HCT116 (cell line): Measurements from ENCODE around the gene MRLN. TPM values are rescaled to one million over a fixed set of nuclear protein-coding genes. Genes with fewer than 3 reads are reported as not detected.

Source experiments
- ATAC-seq: fragments of 200-7000 bp; cut with Tn5 transposase; 2 replicates; pipeline ENCODE4 v1.9.1; 2020; ENCODE audit warnings: mild to moderate bottlenecking, moderate library complexity
- BruUV-seq: library from RNA; stranded (reverse); fragments of 400-500 nt; replicated peaks from 2 replicates; lab custom pipeline; 2021; lab: Mats Ljungman, UMichigan
- CTCF ChIA-PET: fragments of 300-600 bp; sonication (Branson Sonifier 250); formaldehyde crosslinking; loops from one replicate; lab custom pipeline; 2021; ENCODE audit warnings: antibody characterized with exemption; lab: Charles Lee
- POLR2A ChIA-PET: fragments of 300-600, 350-600 bp; sonication (Branson Sonifier 250); formaldehyde crosslinking; loops from one replicate; lab custom pipeline; 2021; ENCODE audit warnings: antibody characterized with exemption; lab: Charles Lee
- RAD21 ChIA-PET, 2 experiments: fragments of 300-600 bp; sonication (Branson Sonifier 250); formaldehyde crosslinking; loops; one replicate each; lab custom pipeline; 2023; ENCODE audit warnings: low total read pairs in 2 of 2; ENCODE audit not compliant: uncharacterized antibody in 2 of 2, unreplicated experiment in 2 of 2, low non-redundant PET in 1 of 2; lab: Charles Lee
- DNase-seq: peaks from one replicate; pipeline ENCODE4 v3.0.0-alpha.2; 2010; ENCODE audit warnings: low read depth, low spot score
- H2AFZ ChIP-seq: fragments of 200-600 bp; shearing (Covaris generic), sonication (generic); 2 replicates; pipeline ENCODE4 v1.6.1; 2017; ENCODE audit warnings: low read depth, mixed run types, mixed read lengths, antibody characterized with exemption, low read length; ENCODE audit not compliant: poor library complexity, severe bottlenecking
- H3K27ac ChIP-seq: 2 replicates; pipeline ENCODE4 v1.5.1; 2012; ENCODE audit warnings: low read depth, low read length
- H3K27me3 ChIP-seq: fragments of 200-600 bp; sonication (generic); 2 replicates; pipeline ENCODE4 v1.6.1; 2016; ENCODE audit warnings: mixed run types, low read length, mixed read lengths; ENCODE audit not compliant: insufficient read depth
- H3K36me3 ChIP-seq, 2 experiments: fragments of 200-500 bp in 1 of 2; fragments of 200-600 bp in 1 of 2; sonication (Bioruptor generic) in 1 of 2; sonication (generic) in 1 of 2; 2 replicates each; pipeline versions ENCODE4 v1.5.1 to v1.6.1; 2014 to 2016; ENCODE audit warnings: low read length in 2 of 2, inconsistent platforms in 1 of 2, mixed read lengths in 1 of 2, mixed run types in 1 of 2; ENCODE audit not compliant: insufficient read depth in 2 of 2, control insufficient read depth in 1 of 2
- H3K4me1 ChIP-seq, 2 experiments: fragments of 200-600 bp in 1 of 2; sonication (generic) in 1 of 2; 2 replicates each; pipeline versions ENCODE4 v1.5.1 to v1.6.1; 2012 to 2017; ENCODE audit warnings: low read length in 2 of 2, inconsistent platforms in 1 of 2, mild to moderate bottlenecking in 1 of 2, mixed read lengths in 1 of 2, mixed run types in 1 of 2, moderate library complexity in 1 of 2; ENCODE audit not compliant: insufficient read depth in 2 of 2, control insufficient read depth in 1 of 2
- H3K4me2 ChIP-seq: fragments of 200-600 bp; sonication (generic); 2 replicates; pipeline ENCODE4 v1.6.1; 2017; ENCODE audit warnings: mixed run types, low read length, mixed read lengths
- H3K4me3 ChIP-seq, 2 experiments: fragments of 200-600 bp in 1 of 2; sonication (generic) in 1 of 2; replicated peaks in 1 of 2; 2 replicates each; pipeline ENCODE4 v1.5.1; 2011 to 2016; ENCODE audit warnings: low read length in 2 of 2, control low read depth in 1 of 2, low read depth in 1 of 2, mild to moderate bottlenecking in 1 of 2, mixed read lengths in 1 of 2, mixed run types in 1 of 2
- H3K79me2 ChIP-seq: fragments of 200-600 bp; sonication (generic); 2 replicates; pipeline ENCODE4 v1.6.1; 2017; ENCODE audit warnings: mild to moderate bottlenecking, mixed run types, low read length, moderate library complexity, mixed read lengths; ENCODE audit not compliant: insufficient read depth
- H3K9ac ChIP-seq: fragments of 200-600 bp; sonication (generic); 2 replicates; pipeline ENCODE4 v1.6.1; 2016; ENCODE audit warnings: low read length, mixed read lengths
- H3K9me2 ChIP-seq: fragments of 200-600 bp; sonication (generic), shearing (Covaris generic); 2 replicates; pipeline ENCODE4 v1.6.1; 2017; ENCODE audit warnings: mixed run types, mild to moderate bottlenecking, moderate library complexity; ENCODE audit not compliant: insufficient read depth
- H3K9me3 ChIP-seq, 2 experiments: fragments of 200-500 bp in 1 of 2; fragments of 200-600 bp in 1 of 2; sonication (Bioruptor generic) in 1 of 2; sonication (generic) in 1 of 2; 2 replicates each; pipeline ENCODE4 v1.6.1; 2014 to 2017; ENCODE audit warnings: low read length in 2 of 2, mixed read lengths in 2 of 2, inconsistent platforms in 1 of 2, low read depth in 1 of 2, mild to moderate bottlenecking in 1 of 2, mixed run types in 1 of 2, moderate library complexity in 1 of 2; ENCODE audit not compliant: control insufficient read depth in 1 of 2, insufficient read depth in 1 of 2
- H4K20me1 ChIP-seq: fragments of 200-600 bp; sonication (generic), shearing (Covaris generic); 2 replicates; pipeline ENCODE4 v1.6.1; 2017; ENCODE audit warnings: mixed run types, mild to moderate bottlenecking, moderate library complexity; ENCODE audit not compliant: insufficient read depth
- CEBPB ChIP-seq: IDR thresholded peaks from 2 replicates; pipeline ENCODE4 v1.6.1; 2012; ENCODE audit warnings: low read depth
- EGR1 ChIP-seq: IDR thresholded peaks from 2 replicates; pipeline ENCODE4 v1.6.1; 2012; ENCODE audit warnings: low read depth
- ELF1 ChIP-seq: IDR thresholded peaks from 2 replicates; pipeline ENCODE4 v1.6.1; 2012; ENCODE audit warnings: low read depth, borderline replicate concordance
- EZH2 ChIP-seq: fragments of 200-600 bp; sonication (generic); IDR thresholded peaks from 2 replicates; pipeline ENCODE4 v1.6.1; 2017; ENCODE audit warnings: antibody characterized with exemption, mixed run types
- JUND ChIP-seq: IDR thresholded peaks from 2 replicates; pipeline ENCODE4 v1.6.1; 2012
- POLR2A ChIP-seq: IDR thresholded peaks from 2 replicates; pipeline ENCODE4 v1.7.0; 2011; ENCODE audit warnings: borderline replicate concordance; ENCODE audit not compliant: insufficient read depth, insufficient read length; ENCODE audit errors: extremely low read depth
- REST ChIP-seq: IDR thresholded peaks from 2 replicates; pipeline ENCODE4 v1.6.1; 2012; ENCODE audit warnings: low read depth
- SP1 ChIP-seq: IDR thresholded peaks from 2 replicates; pipeline ENCODE4 v1.6.1; 2012; ENCODE audit warnings: low read depth
- SRF ChIP-seq: IDR thresholded peaks from 2 replicates; pipeline ENCODE4 v1.6.1; 2012; ENCODE audit warnings: low read depth
- YY1 ChIP-seq: IDR thresholded peaks from 2 replicates; pipeline ENCODE4 v1.6.1; 2011; ENCODE audit warnings: low read length, low read depth, moderate library complexity, mild to moderate bottlenecking; ENCODE audit not compliant: insufficient replicate concordance; ENCODE audit errors: extremely low read depth
- ZBTB33 ChIP-seq: IDR thresholded peaks from 2 replicates; pipeline ENCODE4 v1.6.1; 2011; ENCODE audit warnings: mild to moderate bottlenecking, low read length, moderate library complexity; ENCODE audit not compliant: insufficient replicate concordance; ENCODE audit errors: extremely low read depth
- ZFX ChIP-seq: fragments of 450-650 bp; IDR thresholded peaks from 2 replicates; pipeline ENCODE4 v1.6.1; 2017
- ZNF274 ChIP-seq: fragments of 200-500 bp; sonication (Bioruptor generic); IDR thresholded peaks from 2 replicates; pipeline ENCODE4 v1.6.1; 2014; ENCODE audit warnings: mild to moderate bottlenecking, low read depth, low read length, inconsistent platforms
- intact Hi-C: fragments of 100-400 bp; cut with micrococcal nuclease; formaldehyde crosslinking; loops from 2 replicates; pipeline ENCODE4 v1.10.0; 2022
- total RNA-seq: library from RNA; stranded (reverse); gene quantifications from one replicate; pipeline ENCODE4 v1.2.1, GENCODE V29; 2021; ENCODE audit not compliant: unreplicated experiment
- TF ChIP-seq, protein P1 (sequence below), 3 experiments: fragments of 200-600 bp in 1 of 3; sonication (generic) in 1 of 3; IDR thresholded peaks in 2 of 3; conservative IDR thresholded peaks in 1 of 3; 2 replicates each; pipeline ENCODE4 v1.5.1; 2012 to 2017; ENCODE audit warnings: low read depth in 2 of 3, low read length in 2 of 3, antibody characterized with exemption in 1 of 3, borderline replicate concordance in 1 of 3, control low read depth in 1 of 3, mild to moderate bottlenecking in 1 of 3, mixed read lengths in 1 of 3, mixed run types in 1 of 3, moderate library complexity in 1 of 3; ENCODE audit not compliant: insufficient read depth in 1 of 3

MRLN gene
- total RNA-seq, 1 experiment from 2014 or later: not detected

DNA sequence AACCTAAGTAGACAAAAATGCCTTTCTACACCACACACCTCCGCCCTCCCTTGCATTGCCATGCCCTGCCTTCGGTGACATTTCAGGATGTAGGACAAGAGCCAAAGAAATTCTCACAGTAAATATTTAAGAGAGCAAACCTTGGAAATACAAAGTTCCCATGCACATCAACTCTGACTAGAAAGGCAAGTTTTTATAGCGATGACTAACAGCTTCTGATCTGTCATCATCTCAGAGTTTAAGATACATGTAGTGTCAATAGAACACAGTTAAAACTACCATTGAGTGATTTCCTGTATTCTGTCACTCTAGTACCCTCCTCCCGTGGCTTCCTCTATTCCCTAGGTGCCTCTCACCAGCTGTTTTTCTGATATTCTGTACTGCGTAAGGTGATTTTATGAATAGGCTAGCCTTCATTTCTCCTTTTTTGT is 64.3 kb downstream of the MRLN start:
- H3K9ac ChIP-seq: no peak overlapping the region
- intact Hi-C loops: no loop called here
- no peaks in the 10 kb centered on the region for H4K20me1 ChIP-seq
- no peak for TF ChIP-seq SRF
- no peaks in the 10 kb centered on the region for H3K9me2 ChIP-seq
- no TSS peak for BruUV-seq
- 0 out of 4 replicates have a peak, but pooled peaks cover 0 to 5% of the 10 kb centered on the region in 2 experiments for H3K4me1 ChIP-seq
- H3K79me2 ChIP-seq: no peaks in the 10 kb centered on the region
- H2AFZ ChIP-seq: no peak overlapping the region
- ChIA-PET CTCF (no interaction called here), POLR2A (no interaction called here), RAD21 (no interaction called here)
- no peaks in the 10 kb centered on the region for H3K27me3 ChIP-seq
- no peaks in the 10 kb centered on the region for H3K36me3 ChIP-seq
- no peak overlapping the region for H3K27ac ChIP-seq
- no peak overlapping the region for H3K4me2 ChIP-seq
- no peak for ATAC-seq
- H3K4me3 ChIP-seq: no peak overlapping the region
- H3K9me3 ChIP-seq: no peaks in the 10 kb centered on the region
- DNase-seq: no peak

GRCh38 chr10:59687657-59688056 is 65.6 kb downstream of the MRLN start:
- Histone ChIP-seq H3K9me2 (no peaks in the 10 kb centered on the region), H4K20me1 (no peaks in the 10 kb centered on the region), H3K4me2 (no peak overlapping the region), H3K36me3 (no peaks in the 10 kb centered on the region), H3K9me3 (no peaks in the 10 kb centered on the region), H3K4me1 (0 out of 4 replicates have a peak, but pooled peaks cover 0 to 5% of the 10 kb centered on the region in 2 experiments), H3K27me3 (no peaks in the 10 kb centered on the region), H3K4me3 (no peak overlapping the region), H3K79me2 (no peaks in the 10 kb centered on the region), H3K9ac (no peak overlapping the region), H2AFZ (no peak overlapping the region), H3K27ac (no peak overlapping the region)
- RAD21 ChIA-PET: no interaction called here
- POLR2A ChIA-PET: no interaction called here
- ATAC-seq (no peak), DNase-seq (no peak)
- intact Hi-C loops: no loop called here
- CTCF ChIA-PET: no interaction called here
- BruUV-seq: no TSS peak
- TF ChIP-seq ZNF274 (no peak), REST (no peak), YY1 (no peak), CEBPB (no peak), ELF1 (no peak), JUND (no peak), ZFX (no peak), EGR1 (no peak), SRF (no peak), POLR2A (no peak), SP1 (no peak), EZH2 (no peak), ZBTB33 (no peak)
- TF ChIP-seq, protein P1, sequence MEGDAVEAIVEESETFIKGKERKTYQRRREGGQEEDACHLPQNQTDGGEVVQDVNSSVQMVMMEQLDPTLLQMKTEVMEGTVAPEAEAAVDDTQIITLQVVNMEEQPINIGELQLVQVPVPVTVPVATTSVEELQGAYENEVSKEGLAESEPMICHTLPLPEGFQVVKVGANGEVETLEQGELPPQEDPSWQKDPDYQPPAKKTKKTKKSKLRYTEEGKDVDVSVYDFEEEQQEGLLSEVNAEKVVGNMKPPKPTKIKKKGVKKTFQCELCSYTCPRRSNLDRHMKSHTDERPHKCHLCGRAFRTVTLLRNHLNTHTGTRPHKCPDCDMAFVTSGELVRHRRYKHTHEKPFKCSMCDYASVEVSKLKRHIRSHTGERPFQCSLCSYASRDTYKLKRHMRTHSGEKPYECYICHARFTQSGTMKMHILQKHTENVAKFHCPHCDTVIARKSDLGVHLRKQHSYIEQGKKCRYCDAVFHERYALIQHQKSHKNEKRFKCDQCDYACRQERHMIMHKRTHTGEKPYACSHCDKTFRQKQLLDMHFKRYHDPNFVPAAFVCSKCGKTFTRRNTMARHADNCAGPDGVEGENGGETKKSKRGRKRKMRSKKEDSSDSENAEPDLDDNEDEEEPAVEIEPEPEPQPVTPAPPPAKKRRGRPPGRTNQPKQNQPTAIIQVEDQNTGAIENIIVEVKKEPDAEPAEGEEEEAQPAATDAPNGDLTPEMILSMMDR (IDR thresholded peaks at IDR 0.05 in 2 of 3, conservative IDR thresholded peaks at IDR 0.05 in 1 of 3; ENCODE audit: borderline replicate concordance in 1 of 3, insufficient read depth in 1 of 3, low read depth in 2 of 3, low read length in 2 of 3): no peak
